Naive B cell (primary cell): ENCODE results near the gene TMX4. TPM values are rescaled to one million over a fixed set of nuclear protein-coding genes. Genes with fewer than 3 reads are reported as not detected.

Experiments
- ATAC-seq, 2 donors: fragments of 150-1000 bp; cut with Tn5 transposase; 2 replicates each; pipeline ENCODE4 v1.10.0; 2021; ENCODE audit warnings: low read depth in 2 of 2, mild to moderate bottlenecking in 2 of 2, moderate library complexity in 2 of 2
- DNase-seq: peaks from one replicate; pipeline ENCODE4 v3.0.0; 2022
- H3K27ac Mint-ChIP-seq, 6 donors: one replicate each; pipeline ENCODE4 v1.8.0; 2020 to 2022; ENCODE audit warnings: mild to moderate bottlenecking in 6 of 6, mixed read lengths in 6 of 6, moderate library complexity in 5 of 6, inconsistent platforms in 2 of 6
- H3K27me3 Mint-ChIP-seq, 3 donors: one replicate each; pipeline ENCODE4 v1.8.0; 2021 to 2022; ENCODE audit warnings: mixed read lengths in 3 of 3, mild to moderate bottlenecking in 1 of 3
- H3K36me3 Mint-ChIP-seq, 2 donors: one replicate each; pipeline ENCODE4 v1.8.0; 2020 to 2022; ENCODE audit warnings: mixed read lengths in 2 of 2, inconsistent platforms in 1 of 2, mild to moderate bottlenecking in 1 of 2
- H3K4me1 Mint-ChIP-seq, 3 donors: one replicate each; pipeline ENCODE4 v1.8.0; 2020 to 2022; ENCODE audit warnings: mixed read lengths in 3 of 3, inconsistent platforms in 1 of 3, mild to moderate bottlenecking in 1 of 3, moderate library complexity in 1 of 3
- H3K4me3 Mint-ChIP-seq, 8 donors: one replicate each; pipeline ENCODE4 v1.8.0; 2020 to 2022; ENCODE audit warnings: mild to moderate bottlenecking in 8 of 8, mixed read lengths in 8 of 8, moderate library complexity in 8 of 8, inconsistent platforms in 2 of 8
- H3K9me3 Mint-ChIP-seq, 7 donors: one replicate each; pipeline ENCODE4 v1.8.0; 2020 to 2022; ENCODE audit warnings: mixed read lengths in 7 of 7, mild to moderate bottlenecking in 5 of 7, inconsistent platforms in 2 of 7, moderate library complexity in 1 of 7
- polyA plus RNA-seq, 6 donors: library from polyadenylated mRNA; unstranded; fragments of 300-500 nt; fragmentation: Illumina TruSeq; gene quantifications; one replicate each; pipeline ENCODE4 v1.2.3, GENCODE V29; 2021; ENCODE audit warnings: low read depth in 6 of 6

TMX4 gene
- polyA plus RNA-seq, 6 donors from 2014 or later = 41.9 to 56.9 (median 47.8) TPM

GRCh38 chr20:8005033-8005432, 14.5 kb downstream of the TMX4 start:
- H3K36me3 Mint-ChIP-seq = peaks cover 31 to 32% of the 10 kb centered on the region in 2 donors
- H3K4me1 Mint-ChIP-seq = peaks cover 10 to 18% (median 17%) of the 10 kb centered on the region in 3 donors
- DNase-seq = no peak
- no peak overlapping the region for H3K4me3 Mint-ChIP-seq
- peak overlapping the region in 1 of 6 donors; percentile 80 for H3K27ac Mint-ChIP-seq
- no peaks in the 10 kb centered on the region for H3K9me3 Mint-ChIP-seq
- H3K27me3 Mint-ChIP-seq = no peaks in the 10 kb centered on the region
- ATAC-seq = no peak

GRCh38 chr20:8002056-8002455, 17.5 kb downstream of the TMX4 start:
- H3K9me3 Mint-ChIP-seq = no peaks in the 10 kb centered on the region
- ATAC-seq = no peak
- H3K4me3 Mint-ChIP-seq = no peak overlapping the region
- no peak overlapping the region for H3K27ac Mint-ChIP-seq
- peaks cover 24 to 26% of the 10 kb centered on the region in 2 donors for H3K36me3 Mint-ChIP-seq
- peaks cover 3 to 9% (median 9%) of the 10 kb centered on the region in 3 donors for H3K4me1 Mint-ChIP-seq
- no peaks in the 10 kb centered on the region for H3K27me3 Mint-ChIP-seq
- no peak for DNase-seq

- H3K4me3 Mint-ChIP-seq = no peak overlapping the region
- H3K9me3 Mint-ChIP-seq = no peaks in the 10 kb centered on the region
- H3K4me1 Mint-ChIP-seq = peaks cover 0 to 6% (median 4%) of the 10 kb centered on the region in 3 donors
- peaks cover 19 to 21% of the 10 kb centered on the region in 2 donors for H3K36me3 Mint-ChIP-seq
- no peaks in the 10 kb centered on the region for H3K27me3 Mint-ChIP-seq
- DNase-seq (no peak), ATAC-seq (no peak)
- peak overlapping the region in 2 of 6 donors; percentile 1 to 40 for H3K27ac Mint-ChIP-seq
These were observed 18.8 kb downstream of the TMX4 start for GRCh38 chr20:8000796-8001195.

- no peak for ATAC-seq
- H3K4me1 Mint-ChIP-seq = peaks cover 0 to 4% (median 0%) of the 10 kb centered on the region in 3 donors
- peaks cover 32 to 38% of the 10 kb centered on the region in 2 donors for H3K36me3 Mint-ChIP-seq
- peaks cover 8 to 18% (median 11%) of the 10 kb centered on the region in 7 donors for H3K9me3 Mint-ChIP-seq
- H3K4me3 Mint-ChIP-seq = no peak overlapping the region
- H3K27me3 Mint-ChIP-seq = no peaks in the 10 kb centered on the region
- no peak for DNase-seq
- H3K27ac Mint-ChIP-seq = no peak overlapping the region
These were observed 22.7 kb downstream of the TMX4 start for GRCh38 chr20:7996898-7997297.

- Mint-ChIP-seq H3K9me3 (peaks cover 8 to 18% (median 11%) of the 10 kb centered on the region in 7 donors), H3K27me3 (no peaks in the 10 kb centered on the region), H3K4me3 (no peak overlapping the region), H3K4me1 (no peaks in the 10 kb centered on the region), H3K27ac (no peak overlapping the region), H3K36me3 (peaks cover 24 to 30% of the 10 kb centered on the region in 2 donors)
- DNase-seq = no peak
- ATAC-seq = no peak
These were observed 24.8 kb downstream of the TMX4 start for GRCh38 chr20:7994809-7995208.

- Mint-ChIP-seq H3K27me3 (no peaks in the 10 kb centered on the region), H3K27ac (no peak overlapping the region), H3K9me3 (peaks cover 8 to 18% (median 11%) of the 10 kb centered on the region in 7 donors), H3K36me3 (peaks cover 24 to 30% of the 10 kb centered on the region in 2 donors), H3K4me1 (no peaks in the 10 kb centered on the region), H3K4me3 (no peak overlapping the region)
- no peak for DNase-seq
- no peak for ATAC-seq
These were observed 25.9 kb downstream of the TMX4 start for GRCh38 chr20:7993703-7994102.

- no peaks in the 10 kb centered on the region for H3K4me1 Mint-ChIP-seq
- peaks cover 24 to 30% of the 10 kb centered on the region in 2 donors for H3K36me3 Mint-ChIP-seq
- no peak overlapping the region for H3K4me3 Mint-ChIP-seq
- H3K9me3 Mint-ChIP-seq = peaks cover 8 to 18% (median 11%) of the 10 kb centered on the region in 7 donors
- no peaks in the 10 kb centered on the region for H3K27me3 Mint-ChIP-seq
- no peak overlapping the region for H3K27ac Mint-ChIP-seq
- ATAC-seq = no peak
- no peak for DNase-seq
These were observed 26.3 kb downstream of the TMX4 start for GRCh38 chr20:7993238-7993637.

- peaks cover 8 to 18% (median 11%) of the 10 kb centered on the region in 7 donors for H3K9me3 Mint-ChIP-seq
- DNase-seq (no peak), ATAC-seq (no peak)
- no peak overlapping the region for H3K4me3 Mint-ChIP-seq
- peaks cover 24 to 43% of the 10 kb centered on the region in 2 donors for H3K36me3 Mint-ChIP-seq
- no peaks in the 10 kb centered on the region for H3K27me3 Mint-ChIP-seq
- no peaks in the 10 kb centered on the region for H3K4me1 Mint-ChIP-seq
- peak overlapping the region in 1 of 6 donors; percentile 39 for H3K27ac Mint-ChIP-seq
These were observed 29.2 kb downstream of the TMX4 start for GRCh38 chr20:7990385-7990784.

GRCh38 chr20:7989379-7989778, 30.2 kb downstream of the TMX4 start:
- H3K36me3 Mint-ChIP-seq = peaks cover 17 to 36% of the 10 kb centered on the region in 2 donors
- H3K27me3 Mint-ChIP-seq = no peaks in the 10 kb centered on the region
- H3K27ac Mint-ChIP-seq = peak overlapping the region in 1 of 6 donors; percentile 59
- H3K9me3 Mint-ChIP-seq = peaks cover 4 to 11% (median 8%) of the 10 kb centered on the region in 7 donors
- H3K4me1 Mint-ChIP-seq = no peaks in the 10 kb centered on the region
- H3K4me3 Mint-ChIP-seq = no peak overlapping the region
- ATAC-seq = no peak
- no peak for DNase-seq

- Mint-ChIP-seq H3K4me1 (no peaks in the 10 kb centered on the region), H3K4me3 (no peak overlapping the region), H3K27ac (peak overlapping the region in 1 of 6 donors; percentile 50), H3K27me3 (no peaks in the 10 kb centered on the region), H3K36me3 (peaks cover 18 to 39% of the 10 kb centered on the region in 2 donors), H3K9me3 (no peaks in the 10 kb centered on the region)
- DNase-seq = no peak
- ATAC-seq = no peak
These were observed 33.6 kb downstream of the TMX4 start for GRCh38 chr20:7985916-7986315.

GRCh38 chr20:7984192-7984591, 35.4 kb downstream of the TMX4 start:
- Mint-ChIP-seq H3K4me3 (no peak overlapping the region), H3K36me3 (peaks cover 21 to 34% of the 10 kb centered on the region in 2 donors), H3K27me3 (no peaks in the 10 kb centered on the region), H3K4me1 (no peaks in the 10 kb centered on the region), H3K9me3 (no peaks in the 10 kb centered on the region), H3K27ac (peak overlapping the region in 4 of 6 donors; percentile 16 to 64 (median 38))
- ATAC-seq (no peak), DNase-seq (no peak)

GRCh38 chr20:7981374-7981773, 38.2 kb downstream of the TMX4 start:
- Mint-ChIP-seq H3K27ac (peak overlapping the region in 4 of 6 donors; percentile 35 to 83 (median 54)), H3K27me3 (no peaks in the 10 kb centered on the region), H3K4me1 (no peaks in the 10 kb centered on the region), H3K9me3 (no peaks in the 10 kb centered on the region), H3K36me3 (peaks cover 21 to 32% of the 10 kb centered on the region in 2 donors), H3K4me3 (no peak overlapping the region)
- DNase-seq = no peak
- ATAC-seq = no peak

GRCh38 chr20:7980332-7981046, 39.1 kb downstream of the TMX4 start:
- no peak overlapping the region for H3K4me3 Mint-ChIP-seq
- peak overlapping the region in 1 of 6 donors; percentile 37 for H3K27ac Mint-ChIP-seq
- DNase-seq (no peak), ATAC-seq (peak; percentile 35 to 43)
- H3K36me3 Mint-ChIP-seq = peaks cover 21 to 27% of the 10 kb centered on the region in 2 donors
- H3K9me3 Mint-ChIP-seq = no peaks in the 10 kb centered on the region
- H3K4me1 Mint-ChIP-seq = no peaks in the 10 kb centered on the region
- no peaks in the 10 kb centered on the region for H3K27me3 Mint-ChIP-seq

GRCh38 chr20:7977709-7978108, 41.9 kb downstream of the TMX4 start:
- DNase-seq = no peak
- no peak overlapping the region for H3K4me3 Mint-ChIP-seq
- no peaks in the 10 kb centered on the region for H3K4me1 Mint-ChIP-seq
- peak overlapping the region in 1 of 6 donors; percentile 60 for H3K27ac Mint-ChIP-seq
- H3K27me3 Mint-ChIP-seq = no peaks in the 10 kb centered on the region
- H3K36me3 Mint-ChIP-seq = peaks cover 20 to 25% of the 10 kb centered on the region in 2 donors
- H3K9me3 Mint-ChIP-seq = no peaks in the 10 kb centered on the region
- ATAC-seq = no peak
